H1 (cell line): ENCODE data around the gene TSPAN15.

Source experiments
- ATF3 ChIP-seq: IDR thresholded peaks from 2 replicates; pipeline ENCODE4 v1.6.1; 2011; ENCODE audit warnings: low read depth, mild to moderate bottlenecking, low read length; ENCODE audit not compliant: insufficient read depth
- CTCF ChIP-seq, 3 experiments: IDR thresholded peaks; 1 replicate in 2 of 3; 2 replicates in 1 of 3; pipeline versions ENCODE4 v1.5.1 to v1.6.1; 2011; ENCODE audit warnings: low read length in 3 of 3, mild to moderate bottlenecking in 3 of 3, inconsistent platforms in 2 of 3, low read depth in 1 of 3, moderate library complexity in 1 of 3; ENCODE audit not compliant: insufficient read depth in 1 of 3; ENCODE audit errors: control extremely low read depth in 1 of 3
- HDAC6 ChIP-seq: IDR thresholded peaks from one replicate; pipeline ENCODE4 v1.7.1; 2012; ENCODE audit warnings: low read depth, mild to moderate bottlenecking, inconsistent platforms, low read length, moderate library complexity
- TF ChIP-seq, protein P1 (sequence below): IDR thresholded peaks from 2 replicates; pipeline ENCODE4 v1.6.1; 2012; ENCODE audit warnings: inconsistent platforms

- TF ChIP-seq, protein P1, sequence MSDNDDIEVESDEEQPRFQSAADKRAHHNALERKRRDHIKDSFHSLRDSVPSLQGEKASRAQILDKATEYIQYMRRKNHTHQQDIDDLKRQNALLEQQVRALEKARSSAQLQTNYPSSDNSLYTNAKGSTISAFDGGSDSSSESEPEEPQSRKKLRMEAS: no peak
- no peak for TF ChIP-seq HDAC6
- no peak for TF ChIP-seq ATF3
- no peak for TF ChIP-seq CTCF (IDR thresholded peaks at IDR 0.05; ENCODE audit: control extremely low read depth in 1 of 3, insufficient read depth in 1 of 3, low read depth in 1 of 3, low read length in 3 of 3)
These were observed 26.8 kb downstream of the TSPAN15 start for GRCh38 chr10:69477968-69478597.
